Tongue (tissue), 2 donors: ENCODE results near the gene RNFT2. TPM values are rescaled to one million over a fixed set of nuclear protein-coding genes. Genes with fewer than 3 reads are reported as not detected.

Source experiments
- DNase-seq: peaks from one replicate; pipeline ENCODE4 v3.0.0-alpha.2; 2015
- total RNA-seq: library from RNA; depleted of rRNA; stranded (reverse); fragments of >200 nt; gene quantifications from one replicate; pipeline ENCODE4 v1.2.3, GENCODE V29; 2014

Gene RNFT2, protein sequence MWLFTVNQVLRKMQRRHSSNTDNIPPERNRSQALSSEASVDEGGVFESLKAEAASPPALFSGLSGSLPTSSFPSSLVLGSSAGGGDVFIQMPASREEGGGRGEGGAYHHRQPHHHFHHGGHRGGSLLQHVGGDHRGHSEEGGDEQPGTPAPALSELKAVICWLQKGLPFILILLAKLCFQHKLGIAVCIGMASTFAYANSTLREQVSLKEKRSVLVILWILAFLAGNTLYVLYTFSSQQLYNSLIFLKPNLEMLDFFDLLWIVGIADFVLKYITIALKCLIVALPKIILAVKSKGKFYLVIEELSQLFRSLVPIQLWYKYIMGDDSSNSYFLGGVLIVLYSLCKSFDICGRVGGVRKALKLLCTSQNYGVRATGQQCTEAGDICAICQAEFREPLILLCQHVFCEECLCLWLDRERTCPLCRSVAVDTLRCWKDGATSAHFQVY
- 1.0 TPM for total RNA-seq

DNA sequence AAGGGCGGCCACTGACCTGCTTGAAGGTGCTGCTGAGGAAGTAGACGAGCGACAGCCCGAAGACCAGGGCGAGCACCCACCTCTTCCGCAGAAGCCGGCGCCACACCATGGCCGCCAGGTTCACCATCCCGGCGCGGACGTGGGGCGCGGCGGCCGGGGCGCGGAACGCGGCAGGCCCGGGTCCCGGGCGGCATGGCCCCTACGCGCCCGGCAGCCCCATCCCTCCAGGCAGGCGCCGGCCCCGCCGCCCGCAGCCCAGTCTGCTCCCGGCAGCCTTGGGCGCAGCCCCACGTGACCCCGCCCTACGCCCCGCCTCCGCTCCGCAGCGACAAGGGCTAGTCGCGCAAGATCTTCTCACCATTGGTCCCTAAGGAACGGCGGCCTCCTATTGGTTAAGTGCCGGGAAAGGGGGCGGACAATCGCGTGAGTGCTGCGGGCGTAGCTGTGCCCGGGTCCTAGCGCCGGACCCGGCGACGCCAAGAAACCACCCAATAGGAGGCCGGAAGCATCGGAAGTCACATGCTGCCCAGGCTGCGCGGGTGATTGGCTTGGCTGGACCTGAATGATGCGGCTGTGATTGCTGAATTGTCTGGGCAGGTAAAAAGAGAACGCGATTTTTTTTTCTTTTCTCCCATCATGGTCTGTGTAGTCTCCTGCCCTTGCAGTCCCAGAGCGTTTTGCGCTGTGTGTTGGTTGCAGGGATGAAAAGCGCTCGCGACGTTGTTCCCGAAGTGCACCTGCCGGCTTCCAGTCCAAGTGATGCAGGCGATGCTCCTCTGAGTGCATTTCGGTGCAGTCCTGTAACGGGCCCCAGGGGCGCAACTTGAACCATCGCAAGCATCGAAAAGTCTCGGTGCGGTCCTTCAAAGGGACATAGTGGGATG is at the start of gene RNFT2, which contains the start of gene SPRING1:
TSS of gene RNFT2 (plus strand) at position 542 of the 884 bp plus-strand sequence. CDS start 2,183 bp downstream, outside the sequence.
TSS of gene SPRING1 (minus strand) at position 296 of the 884 bp plus-strand sequence. CDS start at position 127, 169 bp downstream.
- DNase-seq: peak; percentile 100

DNA sequence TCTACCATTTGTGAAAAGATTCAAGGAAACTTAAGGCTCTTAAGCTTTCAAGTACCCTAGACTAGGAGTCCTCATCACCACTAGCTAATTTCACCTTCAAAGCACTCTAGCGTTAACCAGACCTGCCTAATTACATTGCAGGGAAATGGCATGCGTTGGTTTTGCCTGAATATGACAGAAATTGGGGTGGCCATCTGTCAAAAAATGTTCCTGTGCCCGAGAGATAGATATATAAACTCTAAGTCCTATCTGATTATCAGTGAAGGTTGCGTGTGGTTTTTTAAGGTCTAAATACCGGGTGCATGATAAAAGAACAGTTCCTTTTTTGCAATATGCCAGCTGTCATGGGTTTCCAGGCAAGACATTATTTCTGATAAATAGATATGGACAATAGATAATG is 48.6 kb upstream of the RNFT2 start:
- DNase-seq: no peak

GRCh38 chr12:116689979-116690744 is 48.0 kb upstream of the RNFT2 start:
- peak; percentile 24 for DNase-seq

DNA sequence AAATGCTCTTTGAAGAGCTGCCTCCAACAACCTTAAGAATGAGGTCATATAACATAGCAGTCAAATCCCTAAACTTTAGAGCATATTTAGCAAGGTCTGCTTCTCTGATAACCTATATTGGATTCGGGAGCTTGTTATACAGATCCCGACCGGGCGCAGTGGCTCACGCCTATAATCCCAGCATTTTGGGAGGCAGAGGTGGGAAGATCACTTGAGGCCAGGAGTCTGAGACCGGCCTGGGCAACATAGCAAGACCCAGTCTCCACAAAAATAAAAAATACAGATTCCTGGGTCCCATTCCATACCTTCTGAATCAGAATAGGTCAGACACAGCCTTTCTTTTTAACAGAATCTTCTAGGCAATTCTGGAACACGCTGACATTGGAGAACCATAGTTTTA is 46.9 kb upstream of the RNFT2 start:
- DNase-seq: no peak

DNA sequence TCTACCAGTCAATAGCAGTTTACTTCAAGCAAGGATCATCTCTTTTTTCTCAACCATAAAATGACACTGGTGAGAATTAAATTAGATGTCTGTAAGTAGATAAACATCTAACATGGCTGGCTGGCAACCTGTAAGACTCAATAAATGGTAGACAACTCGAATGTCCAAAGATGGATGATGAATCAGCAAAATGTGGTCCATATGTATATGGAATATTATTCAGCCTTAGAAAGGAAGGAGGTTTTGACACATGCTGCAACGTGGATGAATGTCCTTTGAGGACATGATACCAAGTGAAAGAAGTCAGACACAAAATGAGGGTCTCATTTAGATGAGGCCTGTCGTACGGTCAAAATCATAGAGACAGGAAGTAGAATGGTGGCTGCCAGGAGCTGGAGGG is 46.5 kb upstream of the RNFT2 start:
- no peak for DNase-seq

- no peak for DNase-seq
Observed at GRCh38 chr12:116692605-116693004, 45.5 kb upstream of the RNFT2 start.

DNA sequence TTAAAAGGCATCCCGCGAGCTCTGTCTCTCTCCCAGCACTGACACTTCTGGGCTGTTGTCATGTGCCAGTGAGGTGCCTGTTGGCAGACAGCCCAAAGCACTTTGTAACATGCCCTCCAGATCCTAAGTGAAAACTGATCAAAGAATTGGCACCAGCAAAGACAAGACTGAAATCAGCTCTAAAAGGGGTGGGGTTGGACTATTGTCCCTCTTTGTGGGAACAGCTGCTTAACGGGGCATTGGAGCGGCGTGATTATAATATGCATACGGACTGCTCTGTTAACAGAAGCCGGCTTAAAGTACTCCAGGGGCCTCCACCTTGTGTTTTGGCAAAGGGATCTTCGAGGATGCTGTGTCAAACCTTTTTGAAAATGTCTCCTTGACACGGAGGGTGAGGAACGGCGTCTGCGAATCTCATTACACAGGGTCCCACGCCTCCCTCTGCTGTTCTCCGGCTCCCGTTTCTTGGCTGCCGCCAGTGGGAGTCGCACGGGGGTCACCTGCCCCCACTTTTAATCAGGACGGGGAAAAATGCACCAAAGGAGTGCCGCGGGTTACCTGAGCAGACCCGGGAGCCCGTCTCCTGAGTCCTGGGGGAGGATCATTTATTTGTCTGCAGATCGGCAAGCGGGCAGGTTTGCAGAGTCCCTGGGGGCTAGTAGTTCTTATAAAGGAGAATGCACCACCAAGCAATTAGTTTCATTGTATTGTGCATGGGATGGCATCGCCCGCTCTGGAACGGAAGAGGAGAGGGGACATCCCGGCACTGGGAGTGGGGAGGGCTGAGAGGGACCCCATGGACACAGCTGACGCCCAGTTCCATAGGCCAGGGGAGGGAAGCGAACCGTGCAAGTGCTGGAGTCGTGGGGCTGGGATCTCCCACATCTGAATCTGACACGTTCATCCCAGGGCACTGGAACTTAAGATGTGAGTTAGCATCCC is 44.6 kb upstream of the RNFT2 start:
- DNase-seq: peak; percentile 52

DNA sequence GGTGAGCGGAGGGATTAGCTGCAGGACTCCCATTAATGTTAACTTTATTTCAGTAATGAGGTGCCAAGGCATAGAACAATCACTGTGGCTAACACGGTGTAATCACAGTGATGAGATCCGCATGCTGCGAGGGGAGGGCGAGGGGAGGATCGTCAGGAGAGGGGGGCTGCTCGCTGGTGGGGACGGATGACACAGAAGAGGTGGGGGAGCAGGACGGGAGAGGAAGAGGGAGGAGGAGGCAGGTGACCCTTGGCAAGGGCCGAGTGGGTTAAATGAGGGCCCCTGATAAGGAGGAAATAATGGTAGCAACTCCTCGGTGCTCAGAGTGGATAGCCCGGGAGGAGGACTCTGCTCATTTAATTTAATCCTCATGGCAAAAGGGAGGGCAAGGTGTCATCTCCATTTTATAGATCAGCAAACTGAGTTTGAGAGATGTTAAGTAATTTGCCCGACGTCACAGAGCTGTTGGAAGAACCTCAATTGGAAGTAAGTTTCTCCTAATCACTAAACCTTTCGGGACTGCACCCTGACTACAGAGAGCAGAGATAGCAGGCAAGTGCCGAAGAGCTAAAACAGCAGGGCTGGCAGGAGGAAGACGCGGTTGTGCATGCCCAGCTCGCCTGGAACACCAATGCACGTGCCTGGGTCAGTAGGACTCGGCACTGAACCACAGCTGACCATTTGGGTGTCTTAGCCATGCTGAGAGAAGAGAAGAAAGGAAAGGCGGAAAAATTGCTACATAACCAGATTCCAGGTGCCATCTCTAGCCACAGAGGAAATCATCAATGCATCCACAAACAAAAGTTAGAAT is 43.3 kb upstream of the RNFT2 start:
- no peak for DNase-seq

DNA sequence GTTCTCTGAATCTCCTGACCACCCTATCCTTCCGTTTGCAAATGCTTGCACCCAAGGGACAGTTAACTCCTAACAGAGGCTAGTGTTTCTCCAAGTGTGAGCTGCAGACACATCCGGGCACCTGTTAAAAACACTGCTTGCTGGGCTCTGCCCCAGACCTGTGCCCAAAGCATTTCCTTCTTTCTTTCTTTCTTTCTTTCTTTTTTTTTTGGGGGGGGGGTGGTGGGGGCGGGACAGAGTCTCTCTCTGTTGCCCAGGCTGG is 42.7 kb upstream of the RNFT2 start:
- no peak for DNase-seq

- DNase-seq: no peak
Observed at GRCh38 chr12:116697305-116697704, 40.8 kb upstream of the RNFT2 start.

DNA sequence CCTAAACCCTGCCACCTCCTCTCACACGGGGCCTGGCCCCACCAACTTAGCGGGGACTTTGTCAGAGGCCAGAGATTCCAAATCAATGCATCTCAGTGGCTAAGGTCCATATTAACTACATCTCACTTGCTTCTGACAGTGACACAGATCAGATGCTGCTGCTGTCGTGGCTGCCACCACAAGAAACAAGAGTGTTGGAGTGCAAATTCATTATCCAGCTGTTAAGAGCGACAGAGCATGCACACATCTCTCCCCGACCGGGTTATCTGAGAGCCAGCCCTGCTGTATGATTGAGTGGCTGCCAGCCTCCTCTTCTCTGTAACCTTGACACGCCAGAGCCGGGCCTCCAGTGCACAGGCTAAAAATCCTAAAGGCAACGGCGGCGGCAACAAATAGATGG is 40.4 kb upstream of the RNFT2 start:
- peak; percentile 49 for DNase-seq

DNA sequence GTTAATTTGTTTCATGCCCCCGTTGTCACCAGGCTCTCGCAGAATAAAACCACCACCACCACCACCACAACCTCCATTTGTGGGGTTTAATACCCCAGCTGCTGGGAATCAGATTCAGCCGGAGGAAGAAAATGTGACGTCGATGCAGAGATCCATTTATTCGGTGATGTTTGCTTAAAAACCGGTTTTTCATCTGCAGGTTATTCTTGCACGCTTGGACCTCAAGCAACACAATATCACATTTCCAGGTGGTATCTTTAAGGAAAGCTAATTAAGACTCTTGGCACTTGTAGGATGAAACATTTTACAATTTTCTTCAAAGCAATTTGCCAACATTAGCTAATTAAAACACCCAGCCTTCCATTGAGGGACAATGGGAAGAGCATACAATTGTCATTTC is 40.0 kb upstream of the RNFT2 start:
- DNase-seq: peak; percentile 33

DNA sequence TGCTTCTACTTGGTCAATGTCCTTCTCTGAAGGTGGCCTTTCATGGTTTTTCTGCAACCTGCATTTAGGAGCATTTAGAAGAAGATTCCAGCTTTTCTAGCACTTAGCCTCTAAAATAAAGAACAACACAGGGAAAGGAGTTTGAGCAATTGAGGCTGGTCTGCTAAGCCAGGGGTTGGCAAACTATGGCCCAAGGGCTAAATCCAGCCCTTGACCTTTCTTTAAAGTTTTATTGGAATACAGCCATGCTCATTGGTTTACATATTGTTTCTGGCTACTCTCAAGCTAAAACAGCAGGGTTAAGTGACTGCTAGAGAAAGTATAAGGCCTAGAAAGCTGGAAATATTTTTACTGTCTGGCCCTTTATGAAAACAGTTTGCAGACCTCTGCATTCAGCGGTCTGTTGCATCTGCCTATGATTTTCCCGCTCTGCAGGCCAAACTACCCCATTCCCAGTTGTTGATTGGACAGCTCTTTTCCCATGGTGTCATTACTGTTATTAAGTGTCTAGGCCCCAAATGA is 39.5 kb upstream of the RNFT2 start:
- DNase-seq: no peak

DNA sequence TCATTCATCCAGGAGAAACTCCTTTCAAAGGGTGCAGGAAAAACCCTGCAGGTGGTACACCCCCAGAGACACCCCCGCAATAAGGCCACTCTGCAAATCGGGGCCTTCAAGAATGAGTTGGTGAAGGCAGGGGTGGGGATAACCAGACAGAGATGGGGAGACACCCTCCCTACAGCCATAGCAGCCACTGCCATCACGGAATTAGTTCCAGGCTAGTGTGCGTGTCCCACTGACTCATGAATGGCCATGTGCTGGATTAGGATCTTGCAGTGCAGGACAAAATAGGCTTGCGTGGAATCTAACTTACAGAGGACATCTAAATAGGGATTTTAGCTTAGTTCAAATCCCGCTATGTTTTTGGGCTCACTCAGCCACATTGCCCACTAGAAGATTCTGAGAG is 38.0 kb upstream of the RNFT2 start:
- DNase-seq: no peak

DNA sequence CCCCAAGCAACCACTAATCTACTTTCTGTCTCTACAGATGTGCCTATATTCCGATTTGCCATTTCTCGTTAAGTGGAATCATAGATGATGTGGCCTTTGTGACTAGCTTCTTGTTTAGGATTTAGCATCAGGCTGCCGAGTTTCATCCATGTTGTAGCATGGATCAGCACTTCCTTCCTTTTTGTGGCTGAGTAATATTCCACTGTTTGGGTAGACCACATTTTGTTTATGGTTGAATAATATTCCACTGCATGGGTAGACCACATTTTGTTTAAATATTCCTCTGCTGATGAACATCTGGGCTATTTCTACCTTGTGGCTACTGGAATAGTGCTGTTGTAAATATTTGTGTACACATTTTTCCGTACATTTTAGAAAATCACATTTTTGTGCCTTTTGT is 36.7 kb upstream of the RNFT2 start:
- no peak for DNase-seq

GRCh38 chr12:116703214-116703795 is 34.8 kb upstream of the RNFT2 start:
- DNase-seq: peak; percentile 80

- DNase-seq: no peak
Observed at GRCh38 chr12:116707751-116708150, 30.4 kb upstream of the RNFT2 start.

GRCh38 chr12:116708826-116709756 is 29.0 kb upstream of the RNFT2 start:
- peak; percentile 85 for DNase-seq

DNA sequence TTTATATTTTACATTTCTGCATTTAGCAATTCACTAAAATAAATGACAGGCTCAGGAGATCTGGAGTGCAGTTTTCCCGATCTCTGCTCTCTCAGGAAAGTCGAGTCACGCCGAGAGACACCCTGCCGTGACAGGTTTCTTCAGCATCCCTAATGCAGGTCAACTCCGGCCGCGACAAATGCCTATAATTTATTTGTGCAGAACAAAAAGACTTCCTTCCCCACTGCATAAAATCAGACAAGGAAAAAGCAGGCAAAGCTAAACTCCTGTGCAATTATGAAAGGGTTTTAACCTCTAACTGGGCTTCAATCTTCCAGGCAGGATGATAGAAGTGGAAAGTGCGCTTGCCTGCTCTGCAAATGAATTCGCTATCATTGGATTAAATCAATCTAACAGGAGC is 28.3 kb upstream of the RNFT2 start:
- no peak for DNase-seq
